SK-N-SH treated with all-trans-retinoic acid at 6 μM for 48 hours (cell line): ENCODE data around the gene ITIH4.

ENCODE experiments used
- ARNTL ChIP-seq: fragments of 450-650 bp; formaldehyde crosslinking; IDR thresholded peaks from 2 replicates; pipeline ENCODE4 v1.5.0; 2020; ENCODE audit warnings: low read depth, mild to moderate bottlenecking, moderate library complexity, borderline replicate concordance
- BACH2 ChIP-seq: fragments of 250-450 bp; sonication (Bioruptor Pico); IDR thresholded peaks from 2 replicates; pipeline ENCODE4 v1.9.0; 2021; ENCODE audit warnings: mild to moderate bottlenecking, borderline replicate concordance
- ISL1 ChIP-seq: fragments of 250-450 bp; sonication (Bioruptor Pico); IDR thresholded peaks from 2 replicates; pipeline ENCODE4 v2.1.2; 2022; ENCODE audit warnings: mild to moderate bottlenecking, moderate library complexity
- POU6F1 ChIP-seq: fragments of 250-450 bp; sonication (Bioruptor Pico); IDR thresholded peaks from 2 replicates; pipeline ENCODE4 v1.8.0; 2021; ENCODE audit warnings: low read depth, mild to moderate bottlenecking, moderate library complexity, borderline replicate concordance
- SNAI2 ChIP-seq: fragments of 250-450 bp; sonication (Bioruptor Pico); IDR thresholded peaks from 2 replicates; pipeline ENCODE4 v1.5.0; 2020; ENCODE audit warnings: mild to moderate bottlenecking, moderate library complexity
- TCF4 ChIP-seq: fragments of 250-450 bp; sonication (Bioruptor Pico); IDR thresholded peaks from 2 replicates; pipeline ENCODE4 v1.8.0; 2021; ENCODE audit warnings: mild to moderate bottlenecking, moderate library complexity, borderline replicate concordance
- TOX ChIP-seq: fragments of 250-450 bp; sonication (Bioruptor Pico); IDR thresholded peaks from 2 replicates; pipeline ENCODE4 v1.8.0; 2021; ENCODE audit warnings: mild to moderate bottlenecking, moderate library complexity, borderline replicate concordance
- TSHZ2 ChIP-seq: fragments of 250-450 bp; sonication (Bioruptor Pico); IDR thresholded peaks from 2 replicates; pipeline ENCODE4 v1.5.0; 2020; ENCODE audit warnings: mild to moderate bottlenecking, moderate library complexity
- ZFP3 ChIP-seq: fragments of 250-450 bp; sonication (Bioruptor Pico); IDR thresholded peaks from 2 replicates; pipeline ENCODE4 v1.5.0; 2020; ENCODE audit warnings: mild to moderate bottlenecking, moderate library complexity
- ZFP30 ChIP-seq: fragments of 450-650 bp; formaldehyde crosslinking; IDR thresholded peaks from 2 replicates; pipeline ENCODE4 v1.5.0; 2022; ENCODE audit warnings: mild to moderate bottlenecking, moderate library complexity
- ZNF565 ChIP-seq: fragments of 450-650 bp; formaldehyde crosslinking; conservative IDR thresholded peaks from 2 replicates; pipeline ENCODE4 v1.5.0; 2020; ENCODE audit warnings: low read depth, mild to moderate bottlenecking, moderate library complexity
- ZNF70 ChIP-seq: fragments of 450-650 bp; formaldehyde crosslinking; IDR thresholded peaks from 2 replicates; pipeline ENCODE4 v1.5.0; 2020; ENCODE audit warnings: mild to moderate bottlenecking, moderate library complexity
- TF ChIP-seq, protein P1 (sequence below): fragments of 250-450 bp; sonication (Bioruptor Pico); IDR thresholded peaks from 2 replicates; pipeline ENCODE4 v1.5.1; 2021; ENCODE audit warnings: mild to moderate bottlenecking, moderate library complexity
- TF ChIP-seq, protein P2 (sequence below): fragments of 250-450 bp; sonication (Bioruptor Pico); IDR thresholded peaks from 2 replicates; pipeline ENCODE4 v1.8.0; 2020; ENCODE audit warnings: mild to moderate bottlenecking, moderate library complexity, borderline replicate concordance

GRCh38 chr3:52877085-52877484 is 46.6 kb upstream of the ITIH4 start:
- TF ChIP-seq BACH2 (no peak), ZNF70 (CRISPR knock-in tag) (no peak), ZNF565 (CRISPR knock-in tag) (no peak), POU6F1 (CRISPR knock-in tag) (no peak), ARNTL (CRISPR knock-in tag) (no peak), TSHZ2 (CRISPR knock-in tag) (no peak), ZFP3 (CRISPR knock-in tag) (no peak), SNAI2 (no peak), ZFP30 (no peak), TOX (CRISPR knock-in tag) (no peak), ISL1 (CRISPR knock-in tag) (no peak), TCF4 (no peak)
- TF ChIP-seq, protein P1, sequence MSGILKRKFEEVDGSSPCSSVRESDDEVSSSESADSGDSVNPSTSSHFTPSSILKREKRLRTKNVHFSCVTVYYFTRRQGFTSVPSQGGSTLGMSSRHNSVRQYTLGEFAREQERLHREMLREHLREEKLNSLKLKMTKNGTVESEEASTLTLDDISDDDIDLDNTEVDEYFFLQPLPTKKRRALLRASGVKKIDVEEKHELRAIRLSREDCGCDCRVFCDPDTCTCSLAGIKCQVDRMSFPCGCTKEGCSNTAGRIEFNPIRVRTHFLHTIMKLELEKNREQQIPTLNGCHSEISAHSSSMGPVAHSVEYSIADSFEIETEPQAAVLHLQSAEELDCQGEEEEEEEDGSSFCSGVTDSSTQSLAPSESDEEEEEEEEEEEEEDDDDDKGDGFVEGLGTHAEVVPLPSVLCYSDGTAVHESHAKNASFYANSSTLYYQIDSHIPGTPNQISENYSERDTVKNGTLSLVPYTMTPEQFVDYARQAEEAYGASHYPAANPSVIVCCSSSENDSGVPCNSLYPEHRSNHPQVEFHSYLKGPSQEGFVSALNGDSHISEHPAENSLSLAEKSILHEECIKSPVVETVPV (CRISPR knock-in tag) = no peak
- TF ChIP-seq, protein P2, sequence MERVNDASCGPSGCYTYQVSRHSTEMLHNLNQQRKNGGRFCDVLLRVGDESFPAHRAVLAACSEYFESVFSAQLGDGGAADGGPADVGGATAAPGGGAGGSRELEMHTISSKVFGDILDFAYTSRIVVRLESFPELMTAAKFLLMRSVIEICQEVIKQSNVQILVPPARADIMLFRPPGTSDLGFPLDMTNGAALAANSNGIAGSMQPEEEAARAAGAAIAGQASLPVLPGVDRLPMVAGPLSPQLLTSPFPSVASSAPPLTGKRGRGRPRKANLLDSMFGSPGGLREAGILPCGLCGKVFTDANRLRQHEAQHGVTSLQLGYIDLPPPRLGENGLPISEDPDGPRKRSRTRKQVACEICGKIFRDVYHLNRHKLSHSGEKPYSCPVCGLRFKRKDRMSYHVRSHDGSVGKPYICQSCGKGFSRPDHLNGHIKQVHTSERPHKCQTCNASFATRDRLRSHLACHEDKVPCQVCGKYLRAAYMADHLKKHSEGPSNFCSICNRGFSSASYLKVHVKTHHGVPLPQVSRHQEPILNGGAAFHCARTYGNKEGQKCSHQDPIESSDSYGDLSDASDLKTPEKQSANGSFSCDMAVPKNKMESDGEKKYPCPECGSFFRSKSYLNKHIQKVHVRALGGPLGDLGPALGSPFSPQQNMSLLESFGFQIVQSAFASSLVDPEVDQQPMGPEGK = no peak
